Measurements from ENCODE around the gene MB21D2.
A peak's percentile ranks its signal among the peaks of the same experiment; 100 is the strongest.
"Not testable (repeated sequence)": the region's sequence is repeated elsewhere in the genome, so short reads cannot be mapped to it uniquely, and the experiment has no call there.

Gene MB21D2

GRCh38 chr3:192862408-192863090 lies 55.1 kb downstream of the MB21D2 start:
- Mint-ChIP-seq H3K27ac (no peak overlapping the region), H3K9me3 (no peaks in the 10 kb centered on the region), H3K4me3 (no peak overlapping the region), H3K27me3 (no peaks in the 10 kb centered on the region), H3K4me1 (peaks cover 24% of the 10 kb centered on the region), H3K36me3 (no peaks in the 10 kb centered on the region)
- ATAC-seq, result no peak

- H3K27me3 Mint-ChIP-seq, result no peaks in the 10 kb centered on the region
- H3K36me3 Mint-ChIP-seq, result no peaks in the 10 kb centered on the region
- H3K9me3 Mint-ChIP-seq, result no peaks in the 10 kb centered on the region
- no peak overlapping the region for H3K4me3 Mint-ChIP-seq
- peak overlapping the region; percentile 7 for H3K27ac Mint-ChIP-seq
- peaks cover 24% of the 10 kb centered on the region for H3K4me1 Mint-ChIP-seq
- ATAC-seq, result no peak
Measured at GRCh38 chr3:192861972-192862371, 55.7 kb downstream of the MB21D2 start.

- Mint-ChIP-seq H3K27me3 (no peaks in the 10 kb centered on the region), H3K4me3 (no peak overlapping the region), H3K36me3 (no peaks in the 10 kb centered on the region), H3K4me1 (peaks cover 23% of the 10 kb centered on the region), H3K9me3 (no peaks in the 10 kb centered on the region), H3K27ac (no peak overlapping the region)
- ATAC-seq, result no peak
Measured at GRCh38 chr3:192860454-192860853, 57.2 kb downstream of the MB21D2 start.

GRCh38 chr3:192858849-192859585 lies 58.6 kb downstream of the MB21D2 start:
- Mint-ChIP-seq H3K4me1 (peaks cover 13% of the 10 kb centered on the region), H3K27ac (no peak overlapping the region), H3K4me3 (no peak overlapping the region), H3K9me3 (no peaks in the 10 kb centered on the region), H3K27me3 (no peaks in the 10 kb centered on the region), H3K36me3 (no peaks in the 10 kb centered on the region)
- ATAC-seq, result no peak

GRCh38 chr3:192857260-192857661 lies 60.4 kb downstream of the MB21D2 start:
- ATAC-seq, result no peak
- H3K9me3 Mint-ChIP-seq, result no peaks in the 10 kb centered on the region

GRCh38 chr3:192855434-192855833 lies 62.2 kb downstream of the MB21D2 start:
- no peak overlapping the region for H3K27ac Mint-ChIP-seq
- H3K9me3 Mint-ChIP-seq, result no peaks in the 10 kb centered on the region
- H3K27me3 Mint-ChIP-seq, result no peaks in the 10 kb centered on the region
- H3K36me3 Mint-ChIP-seq, result no peaks in the 10 kb centered on the region
- no peak for ATAC-seq
- H3K4me3 Mint-ChIP-seq, result no peak overlapping the region
- peaks cover 34% of the 10 kb centered on the region for H3K4me1 Mint-ChIP-seq

More at GRCh38 chr3:192857260-192857661, 60.4 kb downstream of the MB21D2 start:
- no peaks in the 10 kb centered on the region for H3K27me3 Mint-ChIP-seq
- H3K4me3 Mint-ChIP-seq, result no peak overlapping the region
- H3K27ac Mint-ChIP-seq, result no peak overlapping the region
- H3K36me3 Mint-ChIP-seq, result no peaks in the 10 kb centered on the region
- peaks cover 23% of the 10 kb centered on the region for H3K4me1 Mint-ChIP-seq

GRCh38 chr3:192851821-192852372 lies 65.8 kb downstream of the MB21D2 start:
- no peaks in the 10 kb centered on the region for H3K27me3 Mint-ChIP-seq

GRCh38 chr3:192850451-192850981 lies 67.1 kb downstream of the MB21D2 start:
- Mint-ChIP-seq H3K9me3 (no peaks in the 10 kb centered on the region), H3K4me1 (peaks cover 53% of the 10 kb centered on the region), H3K27me3 (no peaks in the 10 kb centered on the region), H3K4me3 (peak overlapping the region; percentile 74), H3K27ac (peak overlapping the region; percentile 94), H3K36me3 (no peaks in the 10 kb centered on the region)
- peak; percentile 88 for ATAC-seq

More at GRCh38 chr3:192851821-192852372, 65.8 kb downstream of the MB21D2 start:
- peak overlapping the region; percentile 94 for H3K27ac Mint-ChIP-seq
- H3K36me3 Mint-ChIP-seq, result no peaks in the 10 kb centered on the region
- peak; percentile 72 for ATAC-seq
- peaks cover 47% of the 10 kb centered on the region for H3K4me1 Mint-ChIP-seq
- no peak overlapping the region for H3K4me3 Mint-ChIP-seq
- no peaks in the 10 kb centered on the region for H3K9me3 Mint-ChIP-seq

GRCh38 chr3:192849821-192850220 lies 67.8 kb downstream of the MB21D2 start:
- ATAC-seq, result peak; percentile 5
- H3K36me3 Mint-ChIP-seq, H3K27me3 Mint-ChIP-seq, H3K9me3 Mint-ChIP-seq: not testable (repeated sequence)
- peak overlapping the region; percentile 94 for H3K27ac Mint-ChIP-seq
- peak overlapping the region; percentile 6 for H3K4me3 Mint-ChIP-seq
- peaks cover 53% of the 10 kb centered on the region for H3K4me1 Mint-ChIP-seq

- Mint-ChIP-seq H3K27ac (peak overlapping the region; percentile 94), H3K4me3 (peak overlapping the region; percentile 57), H3K9me3 (no peaks in the 10 kb centered on the region), H3K36me3 (no peaks in the 10 kb centered on the region), H3K27me3 (no peaks in the 10 kb centered on the region), H3K4me1 (peaks cover 60% of the 10 kb centered on the region)
- ATAC-seq, result peak; percentile 48
Measured at GRCh38 chr3:192848371-192849233, 69.1 kb downstream of the MB21D2 start.

- ATAC-seq, result no peak
- no peaks in the 10 kb centered on the region for H3K36me3 Mint-ChIP-seq
- no peak overlapping the region for H3K4me3 Mint-ChIP-seq
- peaks cover 56% of the 10 kb centered on the region for H3K4me1 Mint-ChIP-seq
- H3K27ac Mint-ChIP-seq, result peak overlapping the region; percentile 94
- H3K9me3 Mint-ChIP-seq, result no peaks in the 10 kb centered on the region
- no peaks in the 10 kb centered on the region for H3K27me3 Mint-ChIP-seq
Measured at GRCh38 chr3:192847941-192848340, 69.7 kb downstream of the MB21D2 start.

GRCh38 chr3:192845526-192845855 lies 72.2 kb downstream of the MB21D2 start:
- no peak for ATAC-seq
- H3K4me3 Mint-ChIP-seq, result no peak overlapping the region
- peaks cover 10% of the 10 kb centered on the region for H3K27me3 Mint-ChIP-seq
- peaks cover 44% of the 10 kb centered on the region for H3K4me1 Mint-ChIP-seq
- H3K9me3 Mint-ChIP-seq, result no peaks in the 10 kb centered on the region
- H3K36me3 Mint-ChIP-seq, result peaks cover 7% of the 10 kb centered on the region
- no peak overlapping the region for H3K27ac Mint-ChIP-seq

GRCh38 chr3:192844836-192845525 lies 72.7 kb downstream of the MB21D2 start:
- H3K4me3 Mint-ChIP-seq, result no peak overlapping the region
- peaks cover 7% of the 10 kb centered on the region for H3K36me3 Mint-ChIP-seq
- peaks cover 10% of the 10 kb centered on the region for H3K27me3 Mint-ChIP-seq
- no peaks in the 10 kb centered on the region for H3K9me3 Mint-ChIP-seq
- H3K4me1 Mint-ChIP-seq, result peaks cover 42% of the 10 kb centered on the region
- no peak overlapping the region for H3K27ac Mint-ChIP-seq
- ATAC-seq, result no peak

- Mint-ChIP-seq H3K4me1 (peaks cover 47% of the 10 kb centered on the region), H3K9me3 (no peaks in the 10 kb centered on the region), H3K4me3 (no peak overlapping the region), H3K27me3 (peaks cover 10% of the 10 kb centered on the region), H3K27ac (no peak overlapping the region), H3K36me3 (peaks cover 7% of the 10 kb centered on the region)
- ATAC-seq, result no peak
Measured at GRCh38 chr3:192844486-192844765, 73.2 kb downstream of the MB21D2 start.
